H9 (cell line): ENCODE results near the gene NGRN. TPM values are rescaled to one million over a fixed set of nuclear protein-coding genes. Genes with fewer than 3 reads are reported as not detected.

Experiments used
- DNase-seq: peaks from one replicate; pipeline ENCODE4 v3.0.0-alpha.2; 2017
- H2AFZ ChIP-seq: one replicate; pipeline ENCODE4 v1.6.1; 2013; ENCODE audit warnings: mild to moderate bottlenecking, low read length, control low read depth, moderate library complexity
- H2AK5ac ChIP-seq: 2 replicates; pipeline ENCODE4 v1.6.1; 2013; ENCODE audit warnings: low read length, control low read depth, mixed read lengths; ENCODE audit not compliant: insufficient read length
- H2BK120ac ChIP-seq: one replicate; pipeline ENCODE4 v1.6.1; 2013; ENCODE audit warnings: low read depth, mild to moderate bottlenecking, low read length, control low read depth, inconsistent platforms; ENCODE audit not compliant: poor library complexity, severe bottlenecking
- H2BK12ac ChIP-seq: 2 replicates; pipeline ENCODE4 v1.6.1; 2013; ENCODE audit warnings: low read length, control low read depth, mixed read lengths, low read depth; ENCODE audit not compliant: insufficient read length
- H2BK15ac ChIP-seq: 2 replicates; pipeline ENCODE4 v1.6.1; 2013; ENCODE audit warnings: low read depth, low read length, control low read depth
- H2BK20ac ChIP-seq: one replicate; pipeline ENCODE4 v1.6.1; 2013; ENCODE audit warnings: low read depth, mild to moderate bottlenecking, low read length, control low read depth, inconsistent platforms; ENCODE audit not compliant: poor library complexity, severe bottlenecking
- H2BK5ac ChIP-seq: 2 replicates; pipeline ENCODE4 v1.6.1; 2013; ENCODE audit warnings: low read length, control low read depth, mixed read lengths; ENCODE audit not compliant: insufficient read length
- H3K14ac ChIP-seq: 2 replicates; pipeline ENCODE4 v1.6.1; 2013; ENCODE audit warnings: low read length, control low read depth; ENCODE audit not compliant: insufficient read depth
- H3K18ac ChIP-seq: 2 replicates; pipeline ENCODE4 v1.6.1; 2013; ENCODE audit warnings: low read depth, mild to moderate bottlenecking, mixed read lengths, low read length, control low read depth; ENCODE audit not compliant: insufficient read length
- H3K23ac ChIP-seq: 2 replicates; pipeline ENCODE4 v1.6.1; 2013; ENCODE audit warnings: low read length, control low read depth, mixed read lengths, low read depth; ENCODE audit not compliant: insufficient read length
- H3K23me2 ChIP-seq: 2 replicates; pipeline ENCODE4 v1.6.1; 2013; ENCODE audit warnings: low read depth, mild to moderate bottlenecking, mixed read lengths, low read length, control low read depth; ENCODE audit not compliant: insufficient read length, poor library complexity, severe bottlenecking
- H3K27ac ChIP-seq: 2 replicates; pipeline ENCODE4 v1.5.1; 2013; ENCODE audit warnings: low read length, control low read depth, mixed read lengths, low read depth; ENCODE audit not compliant: insufficient read length
- H3K27me3 ChIP-seq: 2 replicates; pipeline ENCODE4 v1.6.1; 2013; ENCODE audit warnings: low read length, control low read depth, inconsistent platforms; ENCODE audit not compliant: insufficient read depth
- H3K4ac ChIP-seq: 2 replicates; pipeline ENCODE4 v1.6.1; 2013; ENCODE audit warnings: low read depth, mild to moderate bottlenecking, control low read depth, inconsistent platforms, low read length, moderate library complexity
- H3K4me1 ChIP-seq: 2 replicates; pipeline ENCODE4 v1.6.1; 2013; ENCODE audit warnings: low read length, control low read depth, inconsistent platforms; ENCODE audit not compliant: insufficient read depth
- H3K4me2 ChIP-seq: 2 replicates; pipeline ENCODE4 v1.6.1; 2013; ENCODE audit warnings: low read length, control low read depth, mixed read lengths; ENCODE audit not compliant: insufficient read length, insufficient read depth
- H3K56ac ChIP-seq: 2 replicates; pipeline ENCODE4 v1.6.1; 2013; ENCODE audit warnings: low read depth, mild to moderate bottlenecking, mixed read lengths, low read length, control low read depth; ENCODE audit not compliant: insufficient read length
- H3K79me1 ChIP-seq: 2 replicates; pipeline ENCODE4 v1.6.1; 2013; ENCODE audit warnings: low read depth, mild to moderate bottlenecking, moderate library complexity, low read length, control low read depth, inconsistent platforms; ENCODE audit not compliant: insufficient read depth, poor library complexity, severe bottlenecking
- H3K79me2 ChIP-seq: 2 replicates; pipeline ENCODE4 v1.6.1; 2013; ENCODE audit warnings: low read length, control low read depth, inconsistent platforms; ENCODE audit not compliant: insufficient read depth
- H3K9ac ChIP-seq: 2 replicates; pipeline ENCODE4 v1.6.1; 2013; ENCODE audit warnings: low read length, control low read depth, mixed read lengths; ENCODE audit not compliant: insufficient read length; ENCODE audit errors: extremely low read depth
- H3K9me3 ChIP-seq: one replicate; pipeline ENCODE4 v1.6.1; 2013; ENCODE audit warnings: low read depth, low read length, inconsistent platforms; ENCODE audit not compliant: control insufficient read depth
- H3T11ph ChIP-seq: one replicate; pipeline ENCODE4 v1.6.1; 2013; ENCODE audit warnings: mild to moderate bottlenecking, low read length, control low read depth, inconsistent platforms
- H4K20me1 ChIP-seq: one replicate; pipeline ENCODE4 v1.6.1; 2013; ENCODE audit not compliant: control insufficient read depth, insufficient read length, insufficient read depth
- H4K5ac ChIP-seq: 2 replicates; pipeline ENCODE4 v1.6.1; 2013; ENCODE audit warnings: low read depth, mild to moderate bottlenecking, mixed read lengths, low read length, control low read depth; ENCODE audit not compliant: insufficient read length
- H4K8ac ChIP-seq: replicated peaks from 2 replicates; pipeline ENCODE4 v1.6.1; 2013; ENCODE audit warnings: low read length, control low read depth, mixed read lengths, low read depth; ENCODE audit not compliant: insufficient read length
- H4K91ac ChIP-seq: 2 replicates; pipeline ENCODE4 v1.6.1; 2013; ENCODE audit warnings: low read depth, mild to moderate bottlenecking, moderate library complexity, mixed read lengths, low read length, control low read depth; ENCODE audit not compliant: insufficient read length
- H3K27ac Mint-ChIP-seq, 3 experiments: 2 replicates in 2 of 3; 3 replicates in 1 of 3; pipeline ENCODE4 v1.8.0; 2020 to 2021; ENCODE audit warnings: mixed read lengths in 3 of 3, mild to moderate bottlenecking in 1 of 3, moderate library complexity in 1 of 3
- H3K27me3 Mint-ChIP-seq: 2 replicates; pipeline ENCODE4 v1.8.0; 2021; ENCODE audit warnings: low read depth, mild to moderate bottlenecking, moderate library complexity, mixed read lengths
- H3K36me3 Mint-ChIP-seq, 3 experiments: 2 replicates in 2 of 3; 3 replicates in 1 of 3; pipeline ENCODE4 v1.8.0; 2020 to 2021; ENCODE audit warnings: low read depth in 3 of 3, mixed read lengths in 3 of 3; ENCODE audit not compliant: insufficient read depth in 1 of 3
- H3K4me1 Mint-ChIP-seq, 2 experiments: 2 replicates each; pipeline ENCODE4 v1.8.0; 2020; ENCODE audit warnings: mixed read lengths in 2 of 2
- H3K4me3 Mint-ChIP-seq, 2 experiments: 2 replicates in 1 of 2; 3 replicates in 1 of 2; pipeline ENCODE4 v1.8.0; 2020 to 2021; ENCODE audit warnings: mild to moderate bottlenecking in 2 of 2, mixed read lengths in 2 of 2, moderate library complexity in 1 of 2
- H3K9me3 Mint-ChIP-seq, 2 experiments: 2 replicates in 1 of 2; 3 replicates in 1 of 2; pipeline ENCODE4 v1.8.0; 2020; ENCODE audit warnings: mild to moderate bottlenecking in 2 of 2, mixed read lengths in 2 of 2, moderate library complexity in 1 of 2
- CTCF ChIP-seq: fragments of 200-600 bp; sonication (generic); conservative IDR thresholded peaks from 3 replicates; pipeline ENCODE4 v1.8.0; 2021; ENCODE audit warnings: antibody characterized with exemption, mild to moderate bottlenecking
- WGBS: extraction: QIAGEN DNeasy Blood & Tissue Kit; methylation state at CpG from one replicate; pipeline ENCODE4 v1.1.7; 2013; ENCODE audit warnings: missing lambda C conversion rate, low lambda C conversion rate, mixed read lengths; ENCODE audit not compliant: insufficient read length; ENCODE audit errors: extremely low coverage; 5-methylcytosine and 5-hydroxymethylcytosine counted together
- total RNA-seq: library from RNA; stranded (reverse); gene quantifications from 2 replicates; pipeline ENCODE4 v1.2.1, GENCODE V29; 2021

Gene NGRN
- total RNA-seq, 1 experiment from 2014 or later = 79.2 TPM

DNA sequence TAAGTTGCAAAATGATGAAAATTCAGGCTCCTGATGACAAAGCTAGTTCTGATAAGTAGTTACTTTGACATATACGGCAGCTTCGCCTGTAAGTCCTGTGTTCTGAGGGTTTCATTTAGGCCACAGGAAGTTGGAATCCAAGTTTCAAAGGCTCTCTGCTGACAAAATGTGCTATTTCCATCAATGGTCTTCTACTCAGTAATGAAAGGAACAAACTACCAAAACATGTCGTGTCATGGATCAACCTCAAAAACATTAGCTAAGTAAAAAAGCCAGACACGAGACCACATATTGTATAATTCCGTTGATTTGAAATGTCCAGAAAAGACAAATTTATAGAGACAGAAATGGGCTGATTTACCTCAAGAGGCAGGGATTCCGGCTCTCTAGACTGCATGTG lies 22.5 kb downstream of the NGRN start:
- Histone ChIP-seq H2BK15ac (no peak overlapping the region), H4K20me1 (no peaks in the 10 kb centered on the region), H2BK120ac (no peak overlapping the region), H3K27me3 (no peaks in the 10 kb centered on the region), H2AK5ac (no peak overlapping the region), H3K4me1 (no peaks in the 10 kb centered on the region), H2AFZ (no peak overlapping the region), H2BK12ac (no peak overlapping the region), H3K79me1 (no peaks in the 10 kb centered on the region), H3K56ac (no peak overlapping the region), H4K5ac (no peak overlapping the region), H3K4me2 (no peak overlapping the region), H3K4ac (no peak overlapping the region), H3K23ac (no peak overlapping the region), H3K9ac (no peak overlapping the region), H3K79me2 (no peaks in the 10 kb centered on the region), H3K23me2 (no peaks in the 10 kb centered on the region), H3K18ac (no peak overlapping the region), H3K27ac (no peak overlapping the region), H2BK5ac (no peak overlapping the region), H3T11ph (no peak overlapping the region), H3K14ac (no peak overlapping the region), H4K91ac (no peak overlapping the region), H4K8ac (no peak overlapping the region), H2BK20ac (no peak overlapping the region), H3K9me3 (no peaks in the 10 kb centered on the region)
- no CpG with 5 or more reads among the region's 6 CpGs for WGBS
- Mint-ChIP-seq H3K9me3 (no peaks in the 10 kb centered on the region), H3K4me3 (no peak overlapping the region), H3K4me1 (peaks cover 10 to 12% of the 10 kb centered on the region in 2 experiments), H3K27ac (0 out of 7 replicates have a peak overlapping the region, but pooled peaks of 1 of the 3 experiments have one; percentile 25), H3K27me3 (no peaks in the 10 kb centered on the region), H3K36me3 (no peaks in the 10 kb centered on the region)
- no peak for DNase-seq
- no peak for TF ChIP-seq CTCF
